Stimulated activated CD8-positive, alpha-beta memory T cell treated with anti-CD3 and anti-CD28 coated beads, Interleukin-12 subunit alpha, Interleukin-12 subunit beta, amount 100 ng/mL, for 24 hours (primary cell): ENCODE results near the gene COX5A.
"Not testable (repeated sequence)": the region's sequence is repeated elsewhere in the genome, so short reads cannot be mapped to it uniquely, and the experiment has no call there.

Experiments
- DNase-seq: peaks from one replicate; pipeline ENCODE4 v3.0.0-alpha.2; 2020; ENCODE audit errors: extremely low read depth

Gene COX5A

DNA sequence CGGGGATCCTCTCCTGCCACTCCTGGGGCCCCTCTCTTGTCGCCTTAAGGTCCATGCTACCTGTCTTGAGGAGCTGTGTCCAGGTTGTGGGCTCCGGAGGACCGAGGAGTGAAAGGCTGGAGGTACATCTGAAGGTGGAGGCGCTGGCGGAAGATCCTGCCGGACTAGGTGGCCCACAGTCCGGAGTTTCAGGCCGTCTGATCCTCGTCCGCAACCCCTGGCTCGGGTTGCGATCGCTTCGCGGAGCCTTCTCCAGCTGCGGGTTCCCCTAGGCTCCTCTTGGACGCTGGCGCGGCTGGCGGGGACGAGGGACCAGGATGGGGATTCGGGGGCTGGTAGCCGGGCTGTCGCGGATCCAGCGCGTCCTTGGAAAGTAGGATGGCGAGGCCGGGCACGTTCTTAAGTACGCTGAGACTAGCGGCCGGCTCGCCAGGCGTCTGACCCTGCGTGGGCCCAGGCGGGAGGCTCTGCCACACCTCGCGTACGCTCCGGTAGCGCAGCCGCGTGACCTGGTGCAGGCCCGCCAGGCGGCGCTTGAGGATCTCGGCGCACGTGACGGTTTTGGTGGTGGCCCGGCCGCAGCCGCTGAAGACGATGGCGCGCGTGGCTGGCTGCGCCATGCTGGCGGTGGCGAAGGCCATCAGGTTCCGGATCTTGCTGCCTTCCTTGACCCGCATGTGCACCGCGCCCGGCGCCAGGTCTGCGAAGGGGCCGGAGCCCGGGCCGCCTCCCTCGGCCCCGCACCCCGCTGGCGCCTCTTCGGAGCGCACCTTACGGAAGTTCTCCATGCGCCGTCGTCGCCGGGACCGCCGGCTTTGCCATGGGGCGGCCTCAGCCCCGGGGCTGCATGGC, 18.1 kb upstream of the COX5A start:
- DNase-seq = peak; percentile 28

DNA sequence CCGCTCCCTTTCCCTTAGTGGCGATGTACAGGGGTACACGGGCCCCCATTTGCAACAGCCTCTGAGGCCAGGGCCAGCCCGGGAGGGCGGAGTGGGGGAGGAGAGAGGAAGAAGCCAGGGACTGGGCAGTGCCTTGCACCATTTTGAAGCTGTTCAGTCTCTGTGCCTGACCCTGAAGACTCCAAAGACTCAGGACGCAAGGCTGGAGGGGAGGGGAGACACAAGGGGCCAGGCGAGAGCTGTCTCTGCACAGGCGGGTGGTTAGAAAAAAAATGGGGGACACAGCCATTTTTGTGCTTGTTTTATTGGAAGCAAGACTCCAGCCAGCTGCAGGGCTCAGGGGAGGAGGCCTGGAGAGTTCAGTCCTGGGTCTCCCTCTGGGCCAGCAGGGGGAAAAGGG, 17.1 kb upstream of the COX5A start:
- DNase-seq = no peak

DNA sequence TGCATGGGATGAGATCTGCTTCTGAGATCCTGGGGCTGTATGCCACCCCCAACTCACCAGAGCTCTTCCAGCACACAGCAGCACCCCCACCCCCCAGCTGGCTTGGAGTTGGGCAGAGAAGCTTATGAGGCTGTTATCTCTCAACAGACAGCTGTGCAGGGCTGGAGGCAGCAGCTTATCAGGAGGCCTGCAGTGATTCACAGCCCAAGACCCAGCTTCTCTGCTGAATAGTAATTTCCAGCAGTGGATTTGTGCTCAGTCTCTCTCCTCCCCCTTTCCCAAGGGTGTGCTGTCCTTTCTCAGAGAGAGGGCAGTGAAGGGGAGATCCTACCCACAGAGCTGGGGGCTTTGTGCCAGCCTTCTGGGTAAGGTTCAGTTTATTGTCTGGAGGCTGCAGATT, 16.6 kb upstream of the COX5A start:
- DNase-seq = no peak

DNA sequence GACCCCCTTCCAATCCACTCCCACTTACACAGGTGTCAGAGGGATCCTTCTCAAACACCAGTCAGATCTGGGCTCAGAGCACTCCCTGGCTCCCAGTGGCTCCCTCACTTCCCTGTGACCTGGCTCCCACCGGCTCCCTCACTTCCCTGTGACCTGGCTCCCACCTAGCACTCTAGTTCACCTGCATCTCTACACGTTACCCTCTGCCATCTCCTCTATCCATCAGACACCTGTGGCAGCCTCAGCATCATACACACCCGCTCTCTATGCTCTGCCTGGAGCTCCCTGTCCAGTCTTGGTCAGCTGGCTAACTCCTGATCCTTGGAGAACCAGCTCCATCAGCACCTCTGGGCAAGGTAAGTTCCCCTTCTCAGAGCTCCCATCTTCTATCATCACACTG, 13.1 kb upstream of the COX5A start:
- no peak for DNase-seq

DNA sequence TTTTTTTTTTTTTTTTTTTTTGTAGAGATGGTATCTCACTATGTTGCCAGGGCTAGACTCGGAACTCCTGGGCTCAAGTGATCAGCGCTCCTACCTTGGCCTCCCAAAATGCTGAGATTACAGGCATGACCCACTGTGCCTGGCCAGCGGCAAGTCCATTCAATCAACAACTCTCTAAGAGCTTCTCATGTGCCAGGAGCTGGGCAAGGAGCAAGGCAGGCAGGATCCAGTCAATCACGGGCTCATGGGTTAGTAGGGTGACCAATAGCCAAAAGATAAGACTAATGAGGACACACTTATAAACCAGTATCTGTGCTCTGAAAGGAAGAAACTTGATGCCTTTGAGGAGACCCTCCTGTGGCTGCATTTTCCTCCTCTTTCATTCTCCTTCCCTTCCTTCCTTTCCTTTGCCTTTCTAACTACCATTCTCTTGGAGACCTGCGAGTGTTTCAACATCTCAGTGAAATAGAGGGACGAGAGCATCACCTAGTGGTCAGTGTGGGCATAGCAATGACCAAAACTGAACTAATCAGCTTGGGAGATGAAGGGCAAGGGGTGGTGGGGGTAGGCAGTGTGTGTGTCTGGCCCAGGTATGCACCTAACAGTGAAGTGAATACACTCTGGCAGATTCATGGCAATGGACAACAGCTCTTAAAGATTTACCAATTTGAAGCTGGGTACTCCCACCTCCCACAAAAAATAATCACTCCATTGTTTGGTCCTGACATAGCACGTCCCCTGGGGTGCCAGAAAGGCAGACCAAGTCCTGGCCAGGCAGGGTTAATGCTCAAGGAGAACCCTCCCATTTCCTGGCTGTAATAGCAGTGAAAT, 12.4 kb upstream of the COX5A start:
- peak; percentile 33 for DNase-seq

DNA sequence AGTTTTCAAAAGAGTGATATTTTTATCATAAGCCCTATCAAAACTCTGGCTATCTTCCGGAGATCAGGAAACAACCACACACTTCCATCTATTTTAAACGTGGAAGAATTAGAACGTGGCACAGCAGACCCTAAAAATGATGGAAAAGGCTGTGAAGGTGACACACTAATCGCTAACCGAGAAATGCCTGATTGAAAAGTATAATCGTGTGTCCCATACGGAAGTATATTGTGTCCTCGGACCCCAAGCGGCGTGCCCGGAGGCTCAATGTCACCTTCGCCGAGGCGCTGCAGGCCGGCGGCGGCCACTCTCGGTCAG, 642 bp downstream of the COX5A start:
- DNase-seq = no peak

DNA sequence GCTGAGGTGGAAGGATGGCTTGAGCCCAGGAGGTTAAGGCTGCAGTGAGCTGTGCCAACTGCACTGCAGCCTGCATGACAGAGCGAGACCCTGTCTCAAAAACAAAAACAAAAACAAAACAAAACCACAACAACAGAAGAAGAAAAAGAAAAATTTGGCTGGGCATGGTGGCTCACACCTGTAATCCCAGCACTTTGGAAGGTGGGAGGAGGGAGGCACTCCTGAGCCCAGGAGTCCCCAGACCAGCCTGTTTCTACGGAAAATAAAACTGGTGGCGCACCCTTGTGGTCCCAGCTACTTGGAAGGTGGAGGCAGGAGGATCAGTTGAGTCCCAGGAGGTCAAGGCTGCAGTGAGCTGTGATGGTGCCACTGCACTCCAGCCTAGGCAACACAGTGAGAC, 2.7 kb downstream of the COX5A start:
- DNase-seq = not testable (repeated sequence)

DNA sequence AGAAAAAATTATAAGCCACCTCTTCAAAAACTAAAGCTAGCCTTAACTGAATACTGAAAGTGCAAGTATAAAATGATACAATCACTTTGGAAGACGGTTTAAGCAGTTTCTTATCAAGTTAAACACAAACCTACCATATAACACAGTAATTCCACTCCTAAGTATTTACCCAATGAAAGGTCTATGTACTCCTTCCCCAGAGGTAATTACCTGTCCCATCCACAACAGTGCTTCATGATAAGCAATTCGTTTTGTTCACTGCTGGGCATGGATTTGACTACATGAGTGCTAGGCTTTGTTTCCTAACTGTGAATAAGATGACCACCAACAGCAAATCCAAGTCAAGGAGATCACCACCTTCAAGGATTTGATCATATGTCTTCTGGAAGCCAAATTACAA, 4.3 kb downstream of the COX5A start:
- DNase-seq = no peak

DNA sequence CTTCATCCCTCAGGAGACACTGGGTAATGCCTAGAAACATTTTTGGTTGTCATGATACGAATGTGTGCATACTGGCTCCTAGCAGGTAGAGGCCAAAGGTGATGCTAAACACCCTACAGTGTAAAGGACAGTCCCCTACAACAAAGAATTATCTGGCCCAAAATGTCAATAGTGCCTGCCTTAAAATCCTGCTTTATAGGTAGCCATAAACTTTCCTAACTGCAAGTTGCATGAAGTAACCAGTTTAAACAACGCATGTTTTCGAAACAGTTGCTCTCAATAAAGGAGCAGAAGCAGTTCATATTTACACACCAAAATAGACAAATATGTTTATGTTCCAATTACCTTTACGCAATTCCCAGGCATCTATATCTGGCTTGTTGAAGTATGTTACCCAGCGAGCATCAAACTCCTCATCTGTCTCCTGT, 9.1 kb downstream of the COX5A start:
- no peak for DNase-seq

DNA sequence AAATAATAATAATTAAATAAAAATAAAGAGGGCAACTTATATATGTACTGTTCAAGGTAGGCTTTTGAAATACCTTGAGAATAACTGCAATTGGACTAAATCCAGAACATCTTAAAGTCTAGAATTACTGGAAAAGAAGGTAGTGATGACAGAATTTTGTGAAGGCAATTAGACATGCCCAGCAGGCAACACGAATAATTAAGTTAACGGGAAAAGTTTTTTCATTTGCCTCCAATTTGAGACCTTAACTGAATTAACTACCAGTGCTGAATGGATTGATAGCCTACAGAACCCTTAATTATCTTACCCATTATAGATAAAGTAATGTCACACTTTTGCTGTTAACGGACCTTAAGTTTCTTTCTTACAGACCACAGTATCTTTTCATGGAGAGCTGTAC, 13.3 kb downstream of the COX5A start:
- no peak for DNase-seq

DNA sequence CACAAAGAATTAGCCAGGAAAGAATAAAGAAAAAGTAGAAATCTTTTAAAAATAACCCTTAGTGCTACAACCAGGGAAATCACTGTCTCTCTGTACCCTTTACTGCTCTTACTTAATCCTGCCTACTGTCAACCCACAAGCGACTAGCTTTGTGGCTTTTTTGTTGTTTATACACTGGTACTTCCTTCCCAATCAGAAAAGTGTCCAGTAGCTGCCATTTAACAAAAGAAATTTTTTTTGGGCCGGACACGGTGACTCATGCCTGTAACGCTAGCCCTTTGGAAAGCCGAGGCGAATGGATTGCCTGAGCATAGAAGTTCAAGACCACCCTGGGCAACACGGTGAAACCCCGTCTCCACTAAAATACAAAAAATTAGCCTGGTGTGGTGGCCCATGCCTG, 17.4 kb downstream of the COX5A start:
- no peak for DNase-seq

DNA sequence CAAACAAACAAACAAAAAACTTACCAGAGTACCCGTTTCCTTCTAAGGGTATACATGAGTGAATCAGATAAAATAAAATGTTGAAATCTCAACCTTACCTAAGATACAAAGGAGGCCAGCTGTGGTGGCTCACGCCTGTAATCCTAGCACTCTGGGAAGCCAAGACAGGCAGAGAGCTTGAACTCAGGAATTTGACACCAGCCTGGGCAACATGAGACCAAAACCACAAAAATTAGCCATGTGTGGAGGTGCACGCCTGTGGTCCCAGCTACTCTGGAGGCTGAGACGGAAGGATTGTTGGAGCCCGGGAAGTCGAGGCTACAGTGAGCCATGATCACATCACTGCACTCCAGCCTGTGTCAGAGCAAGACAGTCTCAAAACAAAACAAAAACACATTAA, 20.2 kb downstream of the COX5A start:
- DNase-seq = no peak

DNA sequence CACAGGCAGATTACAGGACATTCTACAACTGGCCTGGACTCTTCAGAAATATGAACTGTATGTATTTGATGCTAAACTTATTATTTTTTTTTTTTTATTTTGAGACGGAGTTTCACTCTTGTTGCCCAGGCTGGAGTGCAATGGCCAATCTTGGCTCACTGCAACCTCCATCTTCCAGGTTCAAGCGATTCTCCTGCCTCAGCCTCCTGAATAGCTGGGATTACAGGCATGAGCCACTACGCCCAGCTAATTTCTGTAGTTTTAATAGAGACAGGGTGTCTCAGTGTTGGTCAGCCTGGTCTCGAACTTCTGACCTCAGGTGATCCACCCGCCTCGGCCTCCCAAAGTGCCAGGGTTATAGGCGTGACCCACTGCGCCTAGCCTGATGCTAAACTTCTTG, 24.1 kb downstream of the COX5A start:
- not testable (repeated sequence) for DNase-seq

DNA sequence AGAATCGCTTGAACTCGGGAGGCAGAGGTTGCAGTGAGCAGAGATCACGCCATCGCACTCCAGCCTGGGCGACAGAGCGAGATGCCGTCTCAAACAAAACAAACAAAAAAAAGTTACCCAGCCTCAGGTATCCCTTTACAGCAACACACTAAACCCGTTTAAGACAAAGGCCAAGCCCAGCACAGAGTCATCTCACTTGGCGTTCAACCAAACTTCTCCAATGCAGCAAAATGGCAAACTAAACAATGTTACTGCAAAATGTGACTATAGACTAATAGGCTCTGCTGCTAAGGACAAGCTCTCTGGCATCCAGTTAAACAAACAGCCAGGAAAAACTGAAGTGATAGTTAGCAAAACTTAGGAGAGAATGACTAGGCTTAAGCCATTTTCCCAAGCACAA, 24.8 kb downstream of the COX5A start:
- DNase-seq = no peak

DNA sequence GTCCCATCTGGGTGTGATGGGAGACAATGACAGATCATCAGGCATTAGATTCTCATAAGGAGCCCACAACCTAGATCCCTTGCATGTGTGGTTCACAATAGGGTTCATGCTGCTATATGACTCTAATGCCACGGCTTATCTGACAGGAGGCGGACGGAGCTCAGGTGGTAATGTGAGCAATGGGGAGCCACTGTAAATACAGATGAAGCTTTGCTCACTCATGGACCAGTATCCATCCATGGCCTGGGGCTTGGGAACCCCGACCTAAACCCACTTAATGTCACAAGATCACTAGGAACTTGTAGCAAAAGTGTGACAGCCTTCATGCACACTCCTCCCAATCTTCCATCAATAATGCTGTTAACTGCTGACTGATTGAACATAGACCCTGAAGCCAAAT, 29.2 kb downstream of the COX5A start:
- no peak for DNase-seq

DNA sequence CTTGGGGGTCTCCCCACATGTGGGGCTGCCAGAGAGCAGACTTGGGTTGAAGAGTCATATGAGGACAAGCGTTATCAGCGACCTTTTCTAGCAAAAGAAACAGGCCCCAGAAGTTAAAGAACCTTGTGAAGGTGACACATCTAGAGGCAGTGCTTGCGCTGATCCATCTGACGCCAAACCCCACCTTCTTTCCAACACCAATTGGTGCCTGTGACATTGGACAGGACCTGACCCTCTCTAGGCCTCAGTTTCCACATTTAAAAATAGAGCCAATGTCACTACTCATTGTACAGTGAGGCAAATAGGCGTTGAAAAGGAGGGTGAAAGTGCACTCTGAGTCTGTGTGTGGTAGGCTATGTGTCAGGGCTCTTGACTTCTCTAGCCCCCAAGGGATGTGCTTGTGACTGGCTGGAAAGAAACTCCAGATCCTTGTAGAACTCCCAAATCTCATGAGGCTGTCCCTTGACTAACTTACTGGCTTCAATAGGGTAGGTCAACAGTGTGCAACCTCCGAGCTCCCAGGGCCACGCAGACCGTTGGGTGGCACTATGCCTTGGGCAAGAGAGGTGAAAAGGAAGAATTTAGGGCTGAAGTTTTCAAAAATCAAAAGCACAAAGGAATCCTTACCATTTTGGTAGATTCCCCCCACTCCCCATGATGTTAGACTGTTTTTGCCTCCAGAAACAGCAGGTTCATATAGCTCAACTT, 30.6 kb downstream of the COX5A start:
- DNase-seq = no peak

DNA sequence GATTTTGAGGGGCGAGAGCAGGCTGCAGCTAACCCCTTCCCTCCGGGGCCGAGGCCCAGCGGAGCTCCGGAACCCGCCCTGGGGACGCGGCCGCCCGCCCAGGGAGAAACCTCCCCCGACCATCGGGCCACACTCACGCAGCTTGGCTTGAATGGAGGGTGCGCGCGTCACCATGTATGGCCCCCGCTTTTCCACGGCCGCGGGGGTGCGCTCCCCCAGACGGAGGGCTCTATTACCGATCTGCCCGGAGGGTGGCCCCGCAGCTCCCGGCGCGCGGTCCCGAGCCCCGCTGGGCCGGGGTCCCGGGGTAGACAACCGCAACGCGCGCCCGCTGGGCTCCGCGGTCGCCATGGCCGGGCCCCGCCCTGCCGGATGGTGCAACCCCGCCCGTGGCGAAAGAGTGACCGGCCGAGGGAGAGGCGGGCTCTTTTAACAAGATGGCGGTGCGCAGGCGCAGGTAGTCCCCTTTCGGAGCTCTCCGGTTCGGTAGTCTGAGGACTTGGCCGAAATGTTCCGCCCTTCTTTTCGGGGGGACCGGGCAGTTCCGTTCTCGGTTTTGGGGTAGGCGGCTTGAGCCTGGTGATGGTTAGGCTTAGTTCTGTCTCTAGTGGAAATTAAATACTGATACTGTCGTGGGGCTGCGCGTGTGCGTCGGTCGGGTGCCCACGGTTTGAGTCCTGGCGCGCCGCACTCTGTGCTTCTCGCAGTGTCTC, 31.3 kb downstream of the COX5A start, which contains the start of gene FAM219B:
Gene FAM219B (minus strand): TSS at position 402 of the 713 bp plus-strand sequence. CDS start 51 bp downstream, at position 351.
- peak; percentile 58 for DNase-seq

DNA sequence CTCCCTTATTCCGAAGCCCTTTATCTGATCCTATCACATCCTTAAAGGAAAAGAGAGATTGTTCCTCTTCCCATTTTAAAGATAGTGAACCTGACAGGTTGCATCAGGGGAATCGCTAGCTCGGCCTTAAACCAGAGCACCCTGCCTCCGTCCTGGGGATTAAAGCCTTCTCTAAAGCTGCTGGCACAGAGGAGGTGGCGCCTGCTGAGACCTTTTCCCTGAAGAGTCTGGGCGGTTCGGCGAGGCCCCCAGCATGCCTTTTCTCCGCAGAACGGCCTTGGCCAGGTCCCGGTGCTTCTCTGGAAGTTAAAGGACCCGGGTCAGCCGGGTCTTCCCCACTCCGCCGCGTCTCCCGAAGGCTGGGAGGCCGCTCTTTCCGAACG, 31.8 kb downstream of the COX5A start:
- no peak for DNase-seq

DNA sequence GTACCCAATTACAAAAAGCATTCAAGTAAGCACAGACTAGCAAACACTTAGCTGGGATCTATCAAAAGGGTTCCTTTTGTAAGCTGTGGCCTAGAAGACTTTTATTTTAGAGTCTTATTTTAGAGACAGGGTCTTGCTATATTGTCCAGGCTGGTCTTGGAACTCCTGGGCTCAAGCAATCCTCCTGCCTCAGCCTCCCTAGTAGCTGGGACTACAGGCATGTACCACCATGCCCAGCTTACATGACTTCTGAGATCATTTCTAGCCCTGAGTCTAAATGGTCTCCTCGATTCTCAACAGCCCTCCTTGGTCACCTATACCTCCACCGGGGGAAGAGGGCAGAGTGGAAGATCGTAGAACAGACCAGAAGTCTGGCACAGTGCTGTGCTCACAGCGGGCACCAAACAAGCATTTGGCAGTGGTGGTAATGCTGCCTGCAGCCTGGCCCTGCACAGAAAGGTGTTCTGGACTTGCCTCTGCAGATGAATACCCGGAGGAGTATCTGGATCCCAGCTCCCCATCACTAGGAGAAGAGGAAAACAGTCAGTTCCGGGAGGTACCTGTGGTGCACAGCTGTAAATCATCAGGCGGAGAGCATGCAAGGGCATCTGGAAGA, 33.6 kb downstream of the COX5A start:
- no peak for DNase-seq

DNA sequence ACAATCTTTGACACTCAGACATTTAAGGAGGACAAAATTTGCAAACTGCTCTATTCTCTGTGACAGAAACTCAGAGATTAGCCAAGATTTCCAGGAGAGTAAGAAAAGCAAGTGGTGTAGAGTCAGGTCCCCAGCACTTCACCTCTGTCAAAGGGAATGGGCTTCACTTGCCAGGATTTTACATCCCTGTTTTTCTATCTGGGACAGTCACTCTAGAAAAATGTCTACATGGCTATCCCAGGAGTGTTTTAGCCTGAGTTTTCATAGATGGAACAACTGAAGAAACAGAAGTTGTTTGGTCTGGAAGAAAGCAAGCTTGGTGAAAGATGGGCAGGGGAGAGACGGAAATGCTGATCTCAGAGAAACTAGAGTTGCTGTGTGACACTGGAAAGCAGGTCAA, 34.2 kb downstream of the COX5A start:
- no peak for DNase-seq

DNA sequence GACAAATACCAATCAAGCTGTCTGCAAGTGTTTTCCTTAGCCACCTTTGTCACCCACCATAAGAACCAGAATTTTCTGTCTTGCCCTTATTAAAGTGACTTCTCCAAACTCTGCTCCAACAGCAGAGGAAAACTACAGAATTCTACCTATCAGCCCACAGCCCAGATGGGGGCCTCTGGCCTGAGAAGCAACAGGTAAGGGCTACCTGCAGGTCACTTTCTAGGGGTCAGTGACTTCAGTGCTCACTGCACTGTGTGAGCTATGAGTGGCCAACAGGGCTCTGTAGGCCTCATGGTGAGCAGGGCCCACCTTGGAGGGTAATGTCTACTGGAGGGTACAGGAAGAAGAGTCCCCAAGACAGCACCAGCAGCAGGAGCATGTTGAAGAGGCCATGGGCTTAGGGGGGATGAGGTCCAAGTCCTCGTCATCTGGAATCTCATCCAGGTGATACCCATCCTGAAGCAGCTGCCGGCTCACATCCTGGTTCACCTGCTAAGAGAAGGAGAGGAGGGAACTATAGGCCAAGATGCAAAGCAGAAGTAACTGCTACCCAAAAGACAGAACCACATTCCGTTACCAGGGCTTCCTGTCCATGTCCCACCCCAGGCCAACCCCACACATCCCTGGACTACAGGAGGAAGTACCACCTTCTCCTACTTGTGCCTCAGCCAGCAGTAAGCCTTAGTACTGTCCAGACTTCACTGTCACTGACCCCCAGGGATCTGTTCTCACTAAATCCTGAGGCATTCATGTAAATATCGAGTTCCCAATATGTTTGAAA, 35.4 kb downstream of the COX5A start:
- DNase-seq = no peak
